Brain pericyte (primary cell): ENCODE data around the gene ITGB8.
"Not testable (repeated sequence)": the region's sequence is repeated elsewhere in the genome, so short reads cannot be mapped to it uniquely, and the experiment has no call there.

Source experiments
- DNase-seq: peaks from one replicate; pipeline ENCODE4 v3.0.0-alpha.2; 2012; ENCODE audit warnings: low read depth, low spot score

ITGB8 gene

DNA sequence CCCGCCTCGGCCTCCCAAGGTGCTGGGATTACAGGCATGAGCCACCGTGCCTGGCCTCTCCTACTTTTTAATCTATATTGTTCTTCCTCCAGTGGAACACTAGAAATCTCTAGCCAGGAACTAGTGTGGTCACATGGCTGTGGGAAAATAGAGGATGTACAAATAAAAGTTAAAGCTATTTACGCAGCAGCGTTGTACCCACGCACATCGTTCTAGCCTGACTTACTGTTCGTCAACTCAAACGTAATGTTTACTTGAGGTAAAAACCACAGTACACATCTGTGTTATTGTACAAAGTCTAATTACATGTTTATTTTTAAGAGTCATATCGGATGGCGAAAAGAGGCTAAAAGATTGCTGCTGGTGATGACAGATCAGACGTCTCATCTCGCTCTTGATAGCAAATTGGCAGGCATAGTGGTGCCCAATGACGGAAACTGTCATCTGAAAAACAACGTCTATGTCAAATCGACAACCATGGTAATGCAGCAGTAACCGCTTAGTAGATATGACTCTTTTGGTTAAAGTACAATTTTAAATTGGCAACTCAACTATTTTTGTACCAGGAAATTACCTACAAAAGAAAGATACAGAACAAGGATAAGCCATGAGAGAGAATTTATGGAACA lies 50.8 kb downstream of the ITGB8 start:
- DNase-seq, result no peak

DNA sequence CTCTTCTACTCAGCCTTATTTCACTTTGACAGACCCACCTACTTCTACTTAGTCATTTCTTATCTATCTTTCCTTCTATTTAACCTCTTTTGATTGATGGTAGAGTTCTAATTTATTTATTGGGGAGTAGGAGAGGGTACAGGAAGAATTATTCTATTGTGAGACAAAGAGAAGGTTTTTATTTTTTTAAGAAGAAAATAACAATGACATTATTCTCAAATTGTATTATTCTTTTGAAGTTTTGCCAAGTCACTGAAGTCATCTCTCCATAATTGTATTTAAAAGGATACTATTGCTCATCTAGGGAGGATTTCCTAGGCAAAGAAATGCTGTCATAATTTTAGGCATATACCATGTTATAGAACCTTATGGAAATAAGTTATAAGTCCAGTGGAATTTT lies 52.7 kb downstream of the ITGB8 start:
- no peak for DNase-seq

DNA sequence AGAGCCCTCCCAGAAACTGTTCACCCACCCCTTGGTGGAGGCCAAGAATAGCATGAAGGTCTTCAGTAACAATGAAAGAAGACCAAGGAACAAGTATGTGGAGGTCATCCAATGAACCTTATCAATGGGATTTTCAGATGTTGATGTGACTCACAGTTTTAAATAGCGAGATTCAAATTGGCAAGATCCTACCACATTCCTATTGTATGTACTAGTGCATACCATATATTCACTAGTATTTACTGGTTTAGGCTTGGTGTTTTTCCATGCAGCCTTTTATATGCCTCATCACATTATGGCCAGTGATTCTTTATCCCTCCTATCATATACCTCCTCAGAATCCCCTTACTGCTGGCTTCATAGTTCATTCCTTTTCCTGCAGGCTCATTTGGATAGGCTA lies 54.4 kb downstream of the ITGB8 start:
- DNase-seq, result no peak

DNA sequence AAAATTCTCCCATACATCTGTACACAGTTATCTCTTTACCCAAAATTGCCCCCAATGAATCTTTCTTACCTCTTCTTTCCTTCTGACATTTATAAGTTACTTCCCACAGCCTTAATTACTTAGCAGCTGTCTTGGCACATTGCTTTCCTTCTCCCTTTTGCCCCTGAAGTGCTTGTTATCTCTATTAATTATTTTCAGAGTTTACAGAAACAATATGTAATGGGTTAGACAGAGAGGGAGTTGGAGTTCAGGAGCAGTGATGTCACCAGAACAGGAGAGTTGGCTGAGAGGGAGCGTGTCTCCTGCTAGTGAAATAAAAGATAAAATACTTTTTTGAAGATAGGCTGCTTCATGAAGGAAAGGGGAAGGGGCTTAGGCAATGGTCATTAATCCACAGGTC lies 57.4 kb downstream of the ITGB8 start:
- DNase-seq, result no peak

DNA sequence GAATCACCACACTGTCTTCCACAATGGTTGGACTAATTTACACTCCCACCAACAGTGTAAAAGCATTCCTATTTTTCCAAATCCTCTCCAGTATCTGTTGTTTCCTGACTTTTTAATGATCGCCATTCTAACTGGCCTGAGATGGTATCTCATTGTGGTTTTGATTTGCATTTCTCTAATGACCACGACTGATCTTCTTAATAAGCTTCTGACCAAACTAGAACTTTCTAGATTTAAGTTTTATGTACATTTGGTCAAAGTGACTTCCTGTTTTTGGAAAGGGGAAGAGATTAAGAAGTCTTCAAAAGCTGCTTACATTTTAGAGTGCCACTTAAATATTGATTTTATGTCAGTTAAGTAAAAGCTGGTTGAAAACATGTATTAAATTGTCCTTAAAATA lies 58.5 kb downstream of the ITGB8 start:
- DNase-seq, result not testable (repeated sequence)

DNA sequence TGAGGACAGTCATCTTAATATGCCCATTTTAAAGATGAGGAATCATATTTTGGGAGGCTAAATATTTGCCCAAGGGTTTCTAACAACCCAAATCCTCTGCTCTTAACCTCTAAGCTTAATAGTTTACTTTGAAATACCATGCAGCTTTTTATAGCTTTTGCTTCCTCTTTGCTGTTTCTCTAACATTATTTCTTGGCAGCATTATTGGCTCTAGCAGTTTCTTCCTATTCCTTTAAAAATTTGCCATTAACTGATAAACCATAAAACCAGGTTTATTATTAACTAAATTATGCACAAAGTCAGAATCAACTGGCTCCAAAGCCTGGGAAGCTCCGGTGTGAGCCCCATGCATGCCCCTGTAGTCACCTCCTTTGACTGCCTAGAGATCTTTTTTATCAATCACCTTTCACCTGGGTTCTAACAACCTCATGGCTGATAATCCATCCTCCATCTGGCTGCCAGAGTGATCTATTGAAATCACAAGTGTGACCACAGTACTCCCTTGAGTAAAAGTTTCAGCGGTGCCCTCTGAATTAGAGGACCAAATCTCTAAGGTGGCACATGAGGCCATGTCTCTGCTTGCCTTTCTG lies 62.4 kb downstream of the ITGB8 start:
- no peak for DNase-seq

DNA sequence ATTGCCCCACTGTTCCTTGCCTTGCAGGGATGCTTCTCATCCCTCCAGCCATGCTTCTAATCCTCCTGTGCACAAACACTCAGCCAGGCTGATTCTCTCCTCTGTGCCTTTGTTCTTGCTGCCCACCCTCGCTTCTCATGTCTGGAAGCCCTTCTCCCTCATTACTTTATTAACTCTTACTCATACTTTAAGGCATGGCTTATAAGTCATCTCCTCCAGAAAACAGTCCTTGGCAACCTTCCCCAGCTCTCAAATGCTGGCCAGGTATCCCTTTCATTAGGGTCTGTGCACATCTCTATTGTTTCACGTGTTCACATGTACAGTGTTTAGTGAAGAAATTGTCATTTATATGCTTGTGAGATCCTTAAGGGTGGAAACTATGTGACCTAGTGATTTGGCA lies 62.9 kb downstream of the ITGB8 start:
- DNase-seq, result no peak

DNA sequence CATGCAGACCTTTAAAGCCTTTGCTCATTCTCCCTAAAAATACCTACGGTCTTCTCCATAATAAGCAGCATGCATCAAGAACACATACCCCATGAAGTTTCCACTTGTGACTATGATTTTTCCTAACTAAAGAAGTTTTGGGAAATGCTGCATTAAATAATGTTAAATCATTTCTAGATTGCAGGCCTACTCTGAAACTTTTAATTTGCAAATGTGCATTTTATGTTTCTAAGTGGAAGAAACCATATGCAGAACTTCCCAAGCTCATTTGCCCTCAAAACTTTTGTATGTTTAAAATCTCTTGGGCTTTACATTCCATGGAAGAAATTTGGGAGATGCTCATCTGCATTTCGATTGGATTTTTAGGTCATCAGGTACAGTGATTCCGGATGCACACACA lies 63.6 kb downstream of the ITGB8 start:
- DNase-seq, result no peak

DNA sequence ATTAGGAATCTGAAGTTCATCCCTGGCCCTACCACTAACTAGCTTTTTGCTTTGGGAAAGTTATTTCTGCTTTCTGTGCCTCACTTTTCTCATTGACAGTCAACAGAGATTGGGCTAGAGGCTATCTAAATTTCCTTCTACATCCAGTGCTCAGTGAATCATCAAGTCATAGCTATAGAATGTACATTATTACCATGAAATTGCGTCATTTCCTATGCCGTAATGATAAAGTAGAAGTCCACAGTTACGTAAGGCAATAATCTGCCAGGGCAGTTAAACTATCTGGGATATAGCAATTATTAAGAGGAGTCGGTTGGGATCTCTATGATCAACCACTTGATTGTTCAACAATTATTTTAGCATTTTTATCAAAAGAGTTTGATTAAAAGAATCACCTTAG lies 64.4 kb downstream of the ITGB8 start:
- DNase-seq, result no peak

DNA sequence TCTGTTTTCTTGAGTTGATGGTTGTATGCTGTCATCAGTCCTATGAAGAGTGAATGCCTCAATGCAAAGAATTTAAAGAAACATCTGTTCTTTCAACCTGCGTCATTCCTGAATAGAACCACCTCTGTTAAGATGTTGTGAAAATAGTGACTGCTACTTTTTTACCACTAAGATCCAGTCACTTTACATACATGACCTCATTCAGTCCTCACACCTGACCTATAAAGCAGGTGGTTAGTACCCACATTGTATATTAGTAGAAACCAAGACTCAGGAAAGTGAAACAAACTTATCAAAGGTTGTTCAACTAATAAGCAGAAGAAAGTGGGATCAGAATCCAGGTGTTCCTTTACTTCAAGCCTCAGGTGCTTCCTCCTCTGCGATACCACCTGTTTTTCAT lies 64.8 kb downstream of the ITGB8 start:
- DNase-seq, result no peak

DNA sequence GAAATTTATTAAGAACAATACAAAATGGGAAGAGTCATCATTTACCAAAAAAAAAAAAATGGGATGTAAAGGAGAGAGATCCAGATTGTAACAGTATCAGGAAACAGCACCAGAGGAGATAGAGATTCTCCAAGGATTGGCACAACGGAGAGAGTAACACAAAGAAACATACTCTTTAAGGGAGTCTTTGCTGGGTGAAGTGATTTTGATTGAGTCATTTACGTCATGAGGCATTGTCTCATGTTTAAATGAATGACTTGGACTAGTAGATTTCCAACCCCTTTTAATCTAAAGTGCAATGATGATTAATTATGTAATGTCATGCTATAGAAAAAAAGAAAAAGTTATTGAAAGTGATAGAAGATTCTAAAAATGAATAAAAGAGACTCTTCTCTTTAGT lies 68.8 kb downstream of the ITGB8 start:
- DNase-seq, result no peak

DNA sequence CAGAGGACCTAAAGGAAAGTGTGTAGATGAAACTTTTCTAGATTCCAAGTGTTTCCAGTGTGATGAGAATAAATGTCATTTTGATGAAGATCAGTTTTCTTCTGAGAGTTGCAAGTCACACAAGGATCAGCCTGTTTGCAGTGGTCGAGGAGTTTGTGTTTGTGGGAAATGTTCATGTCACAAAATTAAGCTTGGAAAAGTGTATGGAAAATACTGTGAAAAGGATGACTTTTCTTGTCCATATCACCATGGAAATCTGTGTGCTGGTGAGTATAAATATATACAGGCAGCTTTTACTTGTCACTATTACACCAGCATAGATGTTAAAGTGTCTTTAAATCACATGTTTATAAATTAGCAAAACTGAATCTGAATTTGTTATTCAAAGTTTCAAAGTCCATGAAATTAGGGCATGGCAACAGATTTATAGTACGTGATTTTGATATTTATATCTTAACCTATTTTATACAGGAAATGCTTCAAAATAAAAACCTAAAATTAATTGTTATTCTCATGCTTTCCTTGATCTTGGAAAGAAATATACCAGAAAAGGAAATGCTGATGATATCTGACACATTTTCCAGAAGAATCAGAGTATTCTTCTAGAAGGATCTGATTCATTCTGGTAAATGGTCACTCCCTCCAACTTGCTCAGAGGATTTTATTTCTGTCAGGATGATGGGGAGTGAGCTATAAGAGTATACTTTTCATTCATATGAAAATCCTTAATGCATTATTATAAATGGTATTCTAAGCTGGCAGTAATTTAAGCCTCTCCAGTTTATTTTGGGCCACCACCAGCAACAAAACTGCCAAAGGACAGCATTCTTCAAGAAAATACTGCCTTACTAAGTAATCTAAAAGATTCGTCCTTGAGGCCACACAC lies 71.4 kb downstream of the ITGB8 start:
- DNase-seq, result no peak

DNA sequence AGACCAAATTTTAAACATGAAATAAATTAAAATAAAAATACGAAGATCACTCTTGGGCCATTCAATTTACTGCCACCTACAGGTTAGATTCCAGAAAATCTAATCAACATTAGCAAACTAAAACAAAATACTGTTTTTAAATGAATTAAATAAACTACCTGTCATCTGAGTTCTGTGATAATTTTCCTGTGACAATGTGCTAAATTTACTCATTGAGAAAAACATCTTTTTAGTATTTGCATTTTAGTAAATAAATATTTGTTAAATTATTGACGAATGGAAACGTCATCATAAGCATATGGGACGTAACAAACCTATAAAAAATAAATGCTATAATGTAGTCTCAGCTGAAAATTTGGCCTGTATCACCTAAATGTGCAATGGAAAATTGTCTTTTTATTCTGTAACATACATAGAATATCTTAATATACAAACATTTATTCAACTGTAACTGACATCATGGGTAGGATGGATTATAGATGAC lies 72.1 kb downstream of the ITGB8 start:
- no peak for DNase-seq

DNA sequence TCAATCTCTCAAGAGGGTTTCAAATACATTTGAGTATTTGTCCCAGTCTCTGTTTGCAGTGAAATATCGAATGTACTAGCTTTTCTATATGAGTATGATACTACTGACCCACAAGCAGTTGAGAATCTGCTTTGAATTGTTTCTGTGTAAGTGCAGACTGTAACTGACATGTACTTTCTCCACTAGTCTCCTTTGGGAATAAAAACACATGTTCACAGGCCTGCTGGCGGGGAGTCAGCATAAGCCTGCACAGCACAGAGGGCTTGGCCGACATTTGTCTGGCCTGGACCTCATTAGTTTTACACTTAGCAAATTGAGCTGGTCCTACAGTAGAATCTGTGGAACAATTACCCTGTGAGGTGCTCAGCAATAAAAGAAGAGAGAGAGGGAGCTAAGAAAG lies 72.6 kb downstream of the ITGB8 start:
- DNase-seq, result no peak

DNA sequence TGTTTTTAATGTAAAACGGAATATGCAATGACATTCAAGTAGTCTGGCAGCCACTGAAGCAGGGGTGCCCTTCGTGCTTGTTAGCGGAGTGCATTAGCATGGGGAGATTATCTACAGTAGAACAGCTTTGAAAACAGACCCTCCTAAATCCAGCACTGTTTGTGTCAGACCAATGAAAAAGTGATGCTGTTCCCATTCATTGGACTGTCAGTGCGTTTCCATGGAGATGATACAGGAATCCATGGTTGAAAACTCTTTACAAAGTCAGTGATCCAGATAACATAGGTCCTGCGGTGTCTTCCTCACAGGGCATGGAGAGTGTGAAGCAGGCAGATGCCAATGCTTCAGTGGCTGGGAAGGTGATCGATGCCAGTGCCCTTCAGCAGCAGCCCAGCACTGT lies 73.6 kb downstream of the ITGB8 start:
- DNase-seq, result no peak

DNA sequence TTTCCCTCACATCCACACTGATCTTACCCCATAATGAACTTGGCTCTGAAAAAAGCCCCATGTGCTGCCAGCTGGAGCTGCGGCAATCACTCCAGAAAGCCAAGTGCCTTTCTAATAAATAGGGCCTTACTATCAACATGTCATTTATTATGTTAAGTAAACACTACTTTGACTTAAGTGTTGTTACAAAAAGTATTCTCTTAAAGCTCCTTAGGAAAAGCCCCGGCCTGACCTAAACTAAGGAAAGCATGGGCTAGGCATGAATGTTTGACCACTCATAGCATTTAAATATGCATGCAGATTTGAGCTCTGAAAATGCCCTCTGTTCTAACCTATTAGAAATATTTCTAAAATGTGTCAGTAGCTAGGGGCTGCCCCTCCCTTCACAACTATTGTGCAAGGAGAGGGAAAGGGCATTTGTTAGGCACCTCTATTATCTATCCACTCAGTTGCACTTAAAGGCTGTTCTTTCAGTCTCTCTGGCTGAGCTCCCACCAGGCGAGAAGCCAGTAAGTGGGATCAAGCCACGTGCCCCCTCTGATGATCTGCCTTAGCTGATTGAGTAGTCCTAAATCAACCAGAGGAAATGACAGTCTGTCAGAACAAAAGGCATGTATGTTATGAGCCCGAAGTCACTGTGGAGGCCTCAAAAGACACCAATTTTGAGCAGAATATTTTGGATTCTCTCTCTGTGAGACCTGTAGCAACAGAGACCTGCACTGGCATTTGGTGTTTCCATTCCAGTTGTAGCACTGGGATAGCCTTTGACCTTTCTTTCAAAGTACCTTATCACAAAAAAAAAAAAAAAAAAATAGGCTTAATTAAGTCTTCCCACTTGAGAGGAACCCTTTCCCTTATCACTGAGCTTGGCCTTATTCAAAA lies 77.1 kb downstream of the ITGB8 start:
- no peak for DNase-seq

DNA sequence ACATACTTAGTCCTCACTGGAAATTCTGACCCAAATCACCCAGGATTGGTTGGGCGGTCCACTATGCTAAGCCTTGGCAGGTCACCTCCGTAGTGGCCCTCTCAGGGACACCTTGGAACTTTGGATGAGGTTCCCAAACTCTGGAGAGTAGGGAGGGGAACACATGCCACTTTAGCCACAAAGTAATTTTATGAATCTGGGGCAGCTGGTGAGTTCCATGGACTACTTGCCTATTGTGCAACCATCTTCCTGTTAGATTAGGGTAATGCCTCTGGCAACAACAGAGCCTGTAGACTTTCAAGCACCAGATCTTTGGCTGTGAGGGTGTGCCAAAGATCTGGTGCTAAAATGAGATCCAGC lies 77.7 kb downstream of the ITGB8 start:
- no peak for DNase-seq

DNA sequence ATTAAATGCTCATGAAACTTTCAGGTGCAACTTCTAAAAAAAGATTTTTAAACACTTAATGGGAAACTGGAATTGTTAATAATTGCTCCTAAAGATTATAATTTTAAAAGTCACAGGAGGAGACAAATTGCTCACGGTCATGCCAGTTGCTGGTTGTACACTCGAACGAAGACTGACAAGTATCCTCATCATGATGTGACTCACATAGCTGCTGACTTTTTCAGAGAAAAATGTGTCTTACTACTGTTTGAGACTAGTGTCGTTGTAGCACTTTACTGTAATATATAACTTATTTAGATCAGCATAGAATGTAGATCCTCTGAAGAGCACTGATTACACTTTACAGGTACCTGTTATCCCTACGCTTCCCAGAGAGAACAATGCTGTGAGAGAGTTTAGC lies 79.3 kb downstream of the ITGB8 start:
- no peak for DNase-seq

DNA sequence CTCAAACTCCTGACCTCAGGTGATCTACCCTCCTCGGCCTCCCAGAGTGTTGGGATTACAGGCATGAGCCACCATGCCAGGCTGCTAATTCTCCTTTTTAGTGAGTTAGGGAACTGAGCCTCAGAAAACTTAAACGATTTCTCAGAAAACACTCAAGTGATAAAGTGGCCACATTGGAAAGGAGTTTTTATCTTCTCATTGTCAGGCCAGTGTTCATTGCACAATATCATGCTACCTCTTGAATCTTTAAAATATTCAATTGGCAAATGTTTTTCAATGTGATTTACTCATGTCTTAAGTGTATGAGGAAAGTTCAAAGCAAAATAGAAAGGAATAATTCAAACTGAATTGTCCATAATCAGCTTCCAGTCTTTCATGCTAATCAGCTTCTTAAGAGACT lies 80.7 kb downstream of the ITGB8 start:
- DNase-seq, result no peak

DNA sequence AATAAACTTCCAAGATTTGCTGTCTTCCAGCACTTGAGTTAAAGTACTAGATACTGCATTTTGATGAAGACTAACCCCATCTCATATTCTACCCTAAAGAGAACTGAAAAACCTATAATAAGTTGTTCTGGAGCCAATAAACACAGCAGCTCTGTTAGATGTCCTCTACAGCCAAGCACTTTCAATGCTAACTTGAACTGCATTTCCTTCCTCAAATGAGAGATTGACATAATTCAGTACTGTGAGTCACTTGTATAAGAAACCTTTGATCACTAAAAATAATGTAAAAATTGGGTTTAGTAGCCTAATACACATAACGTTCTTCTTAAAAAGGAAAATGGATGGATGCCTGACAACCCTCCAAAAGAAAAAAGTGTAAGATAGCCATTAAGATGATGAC lies 81.3 kb downstream of the ITGB8 start:
- no peak for DNase-seq

DNA sequence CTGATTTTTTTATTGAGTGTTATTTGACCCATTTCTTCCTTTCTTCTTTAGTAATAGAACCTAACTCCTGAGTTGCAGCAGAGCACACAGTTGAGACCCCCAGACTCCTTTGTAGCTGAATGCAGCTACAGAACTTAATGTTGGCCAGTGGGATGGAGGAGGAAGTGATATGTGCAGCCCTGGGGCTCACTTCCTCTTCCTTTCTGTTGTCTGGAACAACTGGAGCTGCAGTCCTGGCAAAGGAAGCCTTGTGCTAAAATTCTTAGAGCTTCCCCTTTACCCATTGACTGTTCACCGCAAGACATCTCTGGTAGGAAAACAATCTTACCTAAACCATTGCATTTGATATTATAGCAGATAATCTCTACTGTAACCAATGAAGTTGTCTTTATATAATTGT lies 86.6 kb downstream of the ITGB8 start:
- no peak for DNase-seq
